Superior temporal gyrus (tissue), 1 donor: ENCODE measurements around the gene SOBP.

Experiments used
- DNase-seq: peaks from one replicate; pipeline ENCODE4 v3.0.0-alpha.2; 2016; ENCODE audit errors: extremely low spot score

The SOBP gene

DNA sequence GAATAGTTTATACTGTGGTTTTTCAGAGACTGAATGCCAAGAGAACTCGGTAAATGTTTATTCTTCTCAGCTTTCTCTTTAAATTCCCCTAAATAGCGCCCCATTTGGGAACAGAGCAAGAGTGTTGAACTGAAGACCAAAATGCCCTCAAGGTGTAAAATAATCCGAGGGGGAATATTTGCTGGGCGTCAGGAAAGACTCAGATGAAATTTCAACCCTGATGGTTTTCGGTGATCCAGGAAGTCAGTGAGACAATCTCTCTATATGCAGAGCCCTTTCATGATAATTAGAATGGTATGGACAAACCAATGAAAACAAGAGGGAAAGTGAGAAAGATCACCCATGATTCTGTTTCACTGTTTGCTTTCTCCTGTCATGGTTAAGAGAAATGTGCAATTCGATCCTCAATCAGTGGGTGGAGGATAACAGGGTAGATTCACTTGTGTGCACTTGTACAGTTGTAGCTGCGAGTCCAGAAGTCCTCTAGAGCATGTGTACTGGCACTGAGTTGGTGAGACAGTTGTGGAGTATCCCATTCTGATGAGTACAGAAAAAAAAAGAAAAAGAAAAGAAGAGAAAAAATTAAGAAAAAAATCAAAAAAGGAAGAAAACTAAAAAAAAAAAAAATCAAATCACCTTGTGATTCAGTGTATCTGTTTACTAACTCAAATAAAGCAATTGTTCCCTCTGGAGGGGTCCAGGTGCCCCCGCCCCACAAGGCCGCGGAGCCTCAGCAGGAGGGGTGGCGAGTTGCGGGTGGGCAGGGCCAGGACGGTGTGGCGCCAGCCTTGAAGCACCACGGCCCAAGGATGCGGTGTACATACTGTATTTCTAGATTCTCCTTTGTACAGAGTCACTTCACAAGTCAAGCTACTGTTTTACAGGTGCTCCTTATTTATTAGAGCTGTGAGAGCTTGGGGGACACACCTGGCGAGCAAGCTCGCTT is 169.3 kb downstream of the SOBP start:
- DNase-seq: no peak

DNA sequence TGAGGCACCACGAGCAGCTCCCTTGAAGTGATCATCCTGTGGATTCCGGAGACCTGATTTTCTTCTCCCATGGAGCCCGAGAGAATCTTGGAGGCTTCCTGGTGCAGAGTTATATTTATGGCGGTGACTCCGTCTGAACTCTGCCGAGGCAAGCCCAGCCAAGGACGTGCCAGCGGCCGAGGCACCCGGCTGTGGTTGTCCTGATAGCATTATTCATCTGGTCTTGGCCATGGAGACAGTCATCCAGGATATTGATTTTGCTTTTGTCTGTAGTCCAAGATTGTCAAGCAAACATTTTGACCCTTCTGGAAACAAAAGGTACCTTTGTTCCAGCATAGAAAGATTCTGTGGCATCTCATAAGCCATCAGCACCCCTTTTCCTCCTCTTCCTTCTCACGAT is 170.9 kb downstream of the SOBP start:
- no peak for DNase-seq

DNA sequence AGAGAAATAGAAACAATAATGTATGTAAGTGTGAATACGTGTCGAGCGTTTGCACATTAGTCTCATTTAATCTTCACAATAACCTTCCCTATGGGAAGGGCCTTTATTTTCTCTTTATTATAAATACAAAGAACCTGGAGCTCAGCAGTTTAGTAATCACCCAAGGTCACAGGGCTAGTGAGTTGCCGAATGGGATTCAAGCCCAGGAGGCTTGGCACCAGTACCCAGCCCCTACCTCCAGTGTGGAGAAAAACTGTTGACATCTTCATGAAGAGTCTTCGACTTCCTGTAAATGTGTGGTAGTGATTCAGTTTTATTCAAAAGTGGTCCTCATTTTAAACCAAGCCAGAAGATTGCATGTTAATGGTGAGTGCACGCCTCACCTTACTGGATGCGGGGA is 171.4 kb downstream of the SOBP start:
- DNase-seq: no peak

DNA sequence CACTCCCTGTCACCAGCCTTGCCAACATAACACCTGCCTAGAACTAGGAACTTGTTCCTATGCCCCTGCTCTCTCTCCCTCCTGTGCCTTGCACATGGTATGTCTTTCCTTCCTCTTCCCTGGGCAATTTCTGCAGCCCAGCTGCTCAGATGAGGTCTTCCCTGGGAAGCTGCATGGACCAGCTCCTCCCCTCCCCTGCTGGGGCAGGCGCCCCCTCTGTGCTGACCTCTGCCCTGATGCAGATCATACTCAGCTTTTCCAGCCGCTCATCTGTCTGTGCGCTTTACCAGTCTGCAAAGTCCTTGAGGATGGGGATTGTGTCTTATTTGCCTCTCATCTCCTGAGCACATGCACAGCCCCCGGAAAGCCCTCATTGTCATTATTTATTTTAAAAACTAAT is 172.4 kb downstream of the SOBP start:
- no peak for DNase-seq

DNA sequence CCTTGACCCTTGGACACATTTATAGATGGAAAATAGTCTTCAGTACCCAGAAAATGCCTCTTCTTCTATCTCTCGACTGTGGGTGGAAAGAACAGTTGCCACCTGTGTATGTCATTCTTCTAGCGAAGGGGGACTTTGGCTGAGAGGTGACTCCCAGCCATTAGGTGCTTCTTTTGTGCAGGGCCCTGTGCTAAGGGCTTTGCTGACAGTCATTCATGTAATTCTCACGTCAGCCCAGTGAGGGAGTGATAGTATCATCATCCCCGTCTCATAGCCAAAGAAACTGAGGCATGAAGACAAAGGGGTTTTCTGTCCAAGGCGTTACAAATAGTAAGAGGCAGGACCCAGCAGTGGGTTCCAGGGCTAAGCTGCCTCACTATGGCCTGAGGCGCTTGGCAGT is 173.4 kb downstream of the SOBP start:
- no peak for DNase-seq

DNA sequence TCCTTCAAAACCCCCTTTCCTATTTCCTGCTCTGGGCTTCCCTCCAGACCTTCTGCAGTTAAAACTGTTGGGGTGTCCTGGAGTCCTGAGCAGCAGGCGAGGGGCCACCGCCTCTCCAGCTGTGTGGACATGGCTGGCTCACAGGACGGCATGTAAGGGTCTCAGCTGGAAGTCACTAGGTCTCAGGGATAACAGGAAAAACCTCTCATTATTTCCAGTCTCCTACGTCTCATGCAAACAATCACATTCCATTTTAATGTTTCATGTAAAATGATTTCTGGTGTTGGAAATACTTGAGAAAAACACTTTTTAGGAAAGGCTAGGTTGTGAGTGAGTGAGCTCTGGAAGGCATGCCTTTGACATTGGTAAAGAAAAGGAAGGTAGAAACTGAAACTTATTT is 175.5 kb downstream of the SOBP start:
- DNase-seq: no peak

DNA sequence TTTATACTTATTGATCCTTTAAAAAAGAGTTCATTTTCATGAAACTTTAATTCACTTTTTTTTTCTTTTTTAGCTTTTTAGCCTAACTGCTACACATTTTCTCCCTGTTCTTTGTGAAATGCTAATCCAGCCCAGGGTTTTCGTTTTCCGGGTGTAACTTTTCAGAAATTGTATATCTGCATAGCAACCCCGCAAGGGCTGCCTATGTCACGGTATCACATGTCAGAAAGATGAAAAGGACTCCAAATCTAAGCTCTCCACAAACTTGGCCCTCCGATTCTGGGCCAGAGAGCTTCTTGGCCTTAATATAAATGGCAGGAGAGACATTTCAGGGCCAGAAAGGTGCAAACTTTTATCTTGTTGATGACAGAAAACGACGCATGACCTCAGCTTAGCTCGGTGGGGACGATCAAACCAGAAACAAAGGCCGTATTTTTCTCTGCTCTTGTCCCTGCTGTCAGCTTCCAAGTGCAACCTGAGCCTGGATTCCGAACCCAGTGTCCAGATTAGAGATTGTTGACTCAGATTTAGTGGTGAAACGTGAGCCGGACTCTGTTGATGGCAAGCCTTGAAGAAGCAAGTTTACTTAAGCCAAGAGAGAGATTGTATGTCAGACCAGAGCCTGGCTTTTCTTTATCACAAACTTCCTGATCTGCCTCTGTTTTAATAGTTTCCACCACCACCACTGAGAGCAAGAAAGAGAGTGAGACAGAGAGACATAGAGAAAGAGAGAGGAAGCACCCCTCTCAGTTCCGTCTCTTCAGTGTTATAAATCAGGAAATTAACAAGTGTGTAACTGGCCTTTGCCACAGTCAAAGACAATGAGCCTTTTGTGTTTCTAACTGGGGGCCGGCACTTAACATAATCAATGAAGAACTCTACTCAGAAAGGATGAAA is 176.4 kb downstream of the SOBP start:
- DNase-seq: peak; percentile 42

DNA sequence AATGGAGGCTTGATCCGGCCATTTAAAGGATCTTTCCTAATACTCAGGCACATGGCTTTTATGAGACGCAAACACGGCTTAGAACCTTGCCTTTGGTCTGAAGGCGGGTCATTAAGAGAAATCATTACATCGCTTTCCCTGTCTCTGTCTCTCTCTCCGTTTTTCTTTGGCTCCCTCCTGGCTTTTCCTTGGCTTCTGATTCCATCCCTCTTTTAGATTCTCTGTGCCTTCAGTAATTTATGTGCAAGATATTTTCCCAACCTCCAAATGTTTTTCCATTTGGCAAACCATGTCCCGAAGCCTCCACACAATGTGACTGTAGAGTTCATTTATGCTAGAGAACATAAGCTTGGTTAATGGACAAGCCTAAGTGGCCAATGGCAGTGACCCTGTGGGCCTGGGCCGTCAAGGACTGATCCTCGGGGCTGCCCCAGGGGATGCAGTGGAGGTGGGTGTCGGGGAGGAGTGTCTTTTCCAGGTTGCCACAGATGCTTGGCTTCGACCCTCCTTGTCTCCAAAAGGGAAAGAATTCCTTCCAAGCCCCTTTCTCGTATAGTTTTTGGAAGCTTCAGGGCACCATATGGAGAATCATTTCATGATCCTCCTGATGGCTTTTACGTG is 177.2 kb downstream of the SOBP start:
- no peak for DNase-seq

DNA sequence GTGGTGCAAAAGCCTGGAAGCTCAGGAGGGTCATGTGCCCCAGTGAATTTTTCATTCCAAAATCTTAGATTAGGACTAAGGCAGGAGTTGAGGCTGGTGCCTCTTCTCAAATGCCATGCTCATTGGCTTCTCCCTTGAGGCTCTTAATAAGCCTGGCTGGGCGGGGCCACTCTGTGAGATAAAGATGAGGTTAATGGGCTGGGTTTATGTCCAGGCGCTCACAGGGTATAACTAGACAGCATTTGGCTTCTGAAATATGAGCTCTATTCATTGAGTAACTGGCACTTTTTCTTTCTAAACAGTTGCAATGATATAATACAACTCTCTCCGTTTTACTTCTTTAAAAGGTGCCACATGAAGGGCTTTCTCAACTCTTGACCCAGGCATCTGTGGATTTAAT is 177.9 kb downstream of the SOBP start:
- DNase-seq: no peak

DNA sequence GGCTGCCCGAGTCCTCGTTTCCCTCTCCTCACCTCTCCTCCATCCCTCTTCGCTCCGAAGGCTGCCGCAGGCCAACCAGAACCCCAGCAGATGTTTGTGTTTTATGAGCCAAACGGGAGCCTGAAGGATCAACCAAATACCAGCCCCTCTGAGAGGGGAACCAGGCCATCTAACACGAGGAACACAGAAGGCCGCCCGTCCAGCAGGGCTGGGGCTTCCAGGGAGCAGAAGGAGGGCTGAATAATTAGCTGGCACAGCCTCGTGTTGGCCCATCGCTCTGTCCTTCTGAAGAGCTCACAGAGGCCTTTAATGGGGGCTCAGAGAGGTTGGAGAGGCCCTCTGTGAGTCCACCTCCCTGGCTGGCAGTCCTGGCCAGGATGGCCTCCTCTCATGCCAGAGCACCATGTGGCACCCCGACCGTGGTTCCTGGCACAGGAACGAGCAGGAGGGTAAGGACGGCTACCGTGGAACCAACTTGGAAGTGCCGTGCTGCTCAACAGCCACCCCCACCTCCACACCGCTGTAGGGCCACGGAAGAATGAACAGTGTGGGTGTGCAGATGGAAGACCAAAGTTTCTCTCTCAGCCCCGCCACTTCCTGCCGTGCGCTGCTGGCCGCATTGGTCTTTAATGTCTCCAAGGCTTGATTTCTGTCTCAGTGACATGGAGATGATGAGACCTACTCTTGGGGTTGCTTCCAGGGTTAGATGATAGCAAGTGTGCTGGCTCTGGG is 179.0 kb downstream of the SOBP start:
- no peak for DNase-seq

DNA sequence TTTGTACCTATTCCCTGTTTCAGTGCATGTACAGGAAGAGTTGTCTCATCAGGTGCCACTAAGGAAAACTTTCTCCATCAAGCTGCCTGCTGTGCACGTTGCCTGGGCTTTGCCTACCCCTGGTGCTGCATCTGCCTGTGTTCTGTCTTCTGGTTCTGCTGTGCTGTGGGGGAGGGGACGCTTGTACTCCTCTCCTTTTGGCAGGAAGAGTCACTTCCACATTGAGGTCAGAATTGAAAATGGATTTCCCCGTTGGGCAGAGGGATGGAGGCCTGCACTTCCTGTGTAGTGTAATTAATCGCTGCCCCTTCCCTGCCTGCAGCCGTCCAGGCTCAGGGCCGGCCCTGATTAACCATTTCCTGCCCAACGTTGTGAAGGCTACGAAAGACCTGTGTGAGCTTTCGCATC is 180.9 kb downstream of the SOBP start:
- DNase-seq: peak; percentile 33

DNA sequence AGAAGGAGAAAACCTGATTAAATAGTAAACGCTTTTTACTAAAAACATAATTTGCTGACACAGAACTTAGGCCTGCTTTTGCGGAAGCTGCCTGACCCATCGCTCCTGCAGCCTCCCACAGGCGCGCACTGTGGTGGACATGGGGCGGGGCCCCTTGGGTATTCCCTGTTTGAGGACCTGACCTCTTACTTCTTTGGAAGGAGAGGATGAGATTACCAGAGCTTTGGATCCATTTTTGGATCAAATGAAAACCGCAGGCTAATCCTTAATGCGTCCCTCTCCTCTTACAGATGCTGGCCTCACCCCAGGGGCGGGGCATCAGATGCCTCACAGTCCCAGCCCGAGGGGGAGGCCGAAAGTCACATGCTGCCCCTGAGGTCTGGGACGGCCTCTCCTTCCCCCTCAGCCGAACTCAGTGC is 183.2 kb downstream of the SOBP start:
- DNase-seq: no peak

DNA sequence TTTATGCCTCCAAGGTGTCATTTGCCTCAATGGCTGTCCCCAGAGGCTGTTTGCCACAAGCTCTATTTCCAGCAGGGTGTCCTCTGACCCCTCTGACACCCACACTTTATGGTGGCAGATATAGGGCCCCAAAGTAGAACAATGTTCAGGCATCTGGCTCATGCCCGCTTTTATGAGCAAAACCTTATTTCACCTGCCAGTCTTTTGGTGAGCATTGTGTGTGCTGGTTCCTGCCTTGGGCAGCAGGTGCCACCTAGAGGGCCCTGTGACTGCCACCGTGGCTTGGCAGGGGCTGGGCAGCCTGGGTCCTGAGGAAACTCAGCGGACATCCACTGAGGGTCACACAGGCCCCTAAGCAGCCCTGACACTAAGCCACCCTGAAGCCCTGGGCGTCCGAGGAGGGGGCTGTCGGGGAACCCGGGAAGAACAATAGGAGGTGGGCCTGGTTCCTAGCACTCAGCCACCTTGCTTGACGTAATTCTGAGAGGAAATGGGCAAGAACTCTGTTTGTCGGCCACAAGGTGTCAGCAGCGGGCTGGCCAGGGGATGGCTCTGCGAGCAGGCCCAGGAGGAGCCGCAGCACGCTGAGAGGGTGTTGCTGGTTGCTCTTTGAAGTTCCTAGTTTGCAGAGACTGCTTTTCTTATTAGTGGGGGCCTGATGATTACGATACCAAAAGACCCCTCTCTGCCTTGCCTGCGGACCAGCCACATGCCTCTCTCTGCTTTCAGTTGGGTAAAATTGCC is 185.2 kb downstream of the SOBP start:
- peak; percentile 87 for DNase-seq

DNA sequence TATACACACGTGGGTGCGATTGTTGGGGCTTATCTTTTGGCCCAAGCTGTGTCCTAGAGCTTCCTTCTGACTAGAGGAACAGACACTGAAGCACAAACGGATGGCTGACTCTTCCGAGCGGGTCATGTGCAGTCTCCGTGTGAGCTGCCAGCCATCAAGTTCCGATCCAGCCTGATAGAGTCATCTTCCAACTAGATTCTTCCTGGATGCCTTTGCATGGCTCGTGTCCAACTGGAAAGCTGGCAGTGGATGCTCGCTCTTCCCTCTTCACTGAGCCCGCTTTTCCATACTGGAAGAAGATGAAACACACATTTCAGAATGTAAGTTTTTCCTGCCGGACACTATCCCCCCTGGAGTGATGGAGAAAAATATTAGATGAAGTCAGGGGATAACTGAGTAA is 186.1 kb downstream of the SOBP start:
- no peak for DNase-seq

DNA sequence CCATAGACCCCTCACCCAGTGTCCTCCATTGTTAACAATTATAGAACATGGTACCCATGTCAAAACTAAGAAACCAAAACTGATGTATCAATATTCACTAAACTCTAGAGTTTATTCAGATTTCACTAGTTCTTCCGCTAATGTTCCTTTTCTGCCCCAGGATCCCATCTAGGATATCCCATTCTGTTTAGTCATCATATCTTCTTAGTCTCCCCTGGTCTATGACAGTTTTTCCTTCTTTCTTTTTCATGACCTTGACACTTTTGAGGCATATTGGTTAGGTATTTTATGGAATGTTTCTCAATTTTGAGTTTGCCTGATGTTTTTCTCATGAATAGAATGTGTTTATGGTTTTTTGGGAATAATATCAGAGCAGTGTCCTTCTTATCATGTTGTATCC is 187.5 kb downstream of the SOBP start:
- DNase-seq: no peak

DNA sequence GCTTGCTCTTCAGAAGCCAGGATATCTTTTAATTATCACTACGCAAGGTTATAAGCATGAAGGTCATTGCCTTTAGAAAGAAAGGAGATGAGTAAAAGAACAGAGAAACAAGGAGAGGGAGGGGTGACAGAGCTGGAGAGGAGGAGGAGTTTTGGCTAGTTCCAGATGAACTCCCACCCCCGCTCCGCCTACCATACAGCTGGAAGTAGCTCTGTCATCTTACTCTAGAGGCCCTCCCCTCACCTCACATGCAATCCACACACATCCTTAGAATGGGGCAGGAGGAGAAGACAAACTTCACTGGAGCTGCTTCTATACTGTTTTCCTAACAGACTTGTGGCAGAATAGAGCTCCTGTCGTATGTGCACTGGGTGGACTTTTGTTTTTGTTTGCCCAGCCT is 189.5 kb downstream of the SOBP start:
- DNase-seq: peak; percentile 34

DNA sequence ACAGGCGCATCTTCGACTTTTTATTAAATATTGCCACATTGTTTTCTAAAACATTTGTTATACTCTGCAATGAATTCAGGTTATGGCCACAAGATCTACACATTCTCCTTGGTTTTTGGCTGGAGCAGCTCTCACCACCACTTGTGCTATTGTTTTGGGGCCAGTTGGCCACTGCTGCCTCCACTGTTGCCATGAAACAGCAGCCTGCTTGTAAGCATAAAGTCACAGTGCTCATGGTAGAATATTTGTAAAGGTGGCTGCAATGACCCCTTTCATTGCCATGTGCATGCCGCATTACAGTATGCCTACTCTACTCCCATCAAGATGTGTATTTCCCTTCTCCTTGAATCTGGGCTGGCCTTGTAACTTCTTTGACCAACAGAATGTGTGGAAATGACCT is 192.8 kb downstream of the SOBP start:
- DNase-seq: no peak

DNA sequence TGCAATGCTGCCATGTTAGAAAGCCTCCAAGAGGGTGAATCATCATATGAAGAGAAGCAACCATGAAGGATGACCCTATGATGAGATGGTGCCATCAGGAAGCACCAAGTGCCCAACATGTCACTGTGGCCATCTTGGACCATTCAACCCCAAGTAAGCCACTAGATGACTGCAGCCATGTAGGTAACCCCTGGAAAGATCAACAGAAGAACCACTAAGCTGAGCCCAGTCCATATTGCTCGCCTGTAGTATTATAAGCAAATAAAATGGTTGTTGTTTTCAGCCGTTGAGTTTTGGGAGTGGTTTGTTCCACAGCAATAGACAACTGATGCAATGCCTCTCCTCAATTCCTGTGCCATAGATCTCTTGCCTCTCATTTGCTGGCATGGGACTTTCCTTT is 193.3 kb downstream of the SOBP start:
- no peak for DNase-seq

DNA sequence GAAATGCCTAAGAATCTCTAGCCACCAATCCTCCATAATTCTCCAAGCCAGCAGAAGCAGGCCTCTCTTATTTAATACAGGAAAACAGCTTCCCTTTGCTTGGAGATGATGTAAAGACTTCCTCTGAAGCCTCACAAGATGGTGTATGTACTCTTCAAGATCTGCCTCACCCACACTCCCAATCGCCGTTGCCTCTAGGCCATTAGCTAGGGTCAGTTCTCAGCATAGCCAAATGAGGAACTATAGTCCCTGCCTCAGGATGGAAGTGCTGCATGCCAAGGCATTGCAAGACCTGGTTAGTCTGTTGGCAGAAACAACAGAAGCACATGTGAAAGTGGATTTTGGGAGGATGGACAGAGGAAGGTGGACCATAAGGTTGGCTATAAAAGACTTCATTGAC is 195.1 kb downstream of the SOBP start:
- DNase-seq: no peak

DNA sequence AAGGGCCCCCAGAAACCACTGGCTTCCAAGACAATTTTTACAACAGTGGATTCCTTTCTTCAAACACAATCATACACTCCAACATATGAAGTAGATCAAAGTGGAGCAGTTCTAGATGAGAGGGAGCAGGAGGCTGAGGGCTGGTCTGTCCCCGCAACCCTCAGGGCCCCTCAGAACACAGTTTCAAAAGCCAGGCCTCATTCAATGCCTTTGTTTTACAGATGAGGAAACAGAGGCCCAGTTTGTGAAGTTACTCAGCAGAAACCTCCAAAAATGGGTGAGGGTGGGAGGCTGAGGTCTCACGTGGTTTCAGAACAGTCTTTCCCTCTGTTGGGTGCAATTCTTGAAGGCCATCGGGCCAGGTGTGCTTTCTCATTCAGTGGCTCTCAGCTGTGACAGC is 199.3 kb downstream of the SOBP start:
- DNase-seq: no peak
